Stimulated activated CD4-positive, alpha-beta T cell treated with anti-CD3 and anti-CD28 coated beads, Interleukin-15, amount 100 ng/mL, for 48 hours (primary cell): ENCODE data around the gene NFIA.

Source experiments
- DNase-seq, 2 donors: peaks; one replicate each; pipeline ENCODE4 v3.0.0-alpha.2; 2020; ENCODE audit warnings: low read depth in 2 of 2

The NFIA gene

GRCh38 chr1:61297887-61298286 is 215.5 kb downstream of the NFIA start:
- no peak for DNase-seq

- no peak for DNase-seq
Observed at GRCh38 chr1:61299463-61299862, 217.1 kb downstream of the NFIA start.

GRCh38 chr1:61300899-61301298 is 218.5 kb downstream of the NFIA start:
- DNase-seq = no peak

- DNase-seq = no peak
Observed at GRCh38 chr1:61301824-61302657, 219.7 kb downstream of the NFIA start.

GRCh38 chr1:61307422-61308142 is 225.2 kb downstream of the NFIA start:
- DNase-seq = no peak

- DNase-seq = no peak
Observed at GRCh38 chr1:61310057-61310456, 227.7 kb downstream of the NFIA start.

- no peak for DNase-seq
Observed at GRCh38 chr1:61310538-61310937, 228.2 kb downstream of the NFIA start.

- no peak for DNase-seq
Observed at GRCh38 chr1:61313906-61314422, 231.6 kb downstream of the NFIA start.

- no peak for DNase-seq
Observed at GRCh38 chr1:61315011-61315410, 232.7 kb downstream of the NFIA start.

GRCh38 chr1:61316493-61316892 is 234.1 kb downstream of the NFIA start:
- DNase-seq = no peak

- peak in 1 of 2 donors; percentile 26 for DNase-seq
Observed at GRCh38 chr1:61318319-61319125, 236.2 kb downstream of the NFIA start.

- DNase-seq = no peak
Observed at GRCh38 chr1:61320575-61320974, 238.2 kb downstream of the NFIA start.

- no peak for DNase-seq
Observed at GRCh38 chr1:61322008-61322744, 239.8 kb downstream of the NFIA start.

GRCh38 chr1:61322769-61323168 is 240.4 kb downstream of the NFIA start:
- DNase-seq = no peak

- DNase-seq = no peak
Observed at GRCh38 chr1:61323681-61324328, 241.4 kb downstream of the NFIA start.

- DNase-seq = no peak
Observed at GRCh38 chr1:61326713-61327112, 244.4 kb downstream of the NFIA start.

GRCh38 chr1:61327436-61327835 is 245.1 kb downstream of the NFIA start:
- no peak for DNase-seq

GRCh38 chr1:61329556-61329955 is 247.2 kb downstream of the NFIA start:
- DNase-seq = no peak

- no peak for DNase-seq
Observed at GRCh38 chr1:61330018-61330417, 247.7 kb downstream of the NFIA start.

GRCh38 chr1:61330571-61330970 is 248.2 kb downstream of the NFIA start:
- no peak for DNase-seq
